GM19238 (cell line): ENCODE results near the gene CUX1.

ENCODE experiments used
- DNase-seq: peaks from one replicate; pipeline ENCODE4 v3.0.0; 2011; ENCODE audit warnings: low spot score; ENCODE audit not compliant: insufficient read length

The CUX1 gene

GRCh38 chr7:101952355-101953247 is 135.2 kb downstream of the CUX1 start:
- DNase-seq, result no peak

- DNase-seq, result no peak
Observed at GRCh38 chr7:101953248-101953819, 135.9 kb downstream of the CUX1 start.

GRCh38 chr7:101954499-101954898 is 137.1 kb downstream of the CUX1 start:
- no peak for DNase-seq

GRCh38 chr7:101956130-101956529 is 138.7 kb downstream of the CUX1 start:
- no peak for DNase-seq

- no peak for DNase-seq
Observed at GRCh38 chr7:101957744-101958525, 140.5 kb downstream of the CUX1 start.

- no peak for DNase-seq
Observed at GRCh38 chr7:101959342-101959741, 141.9 kb downstream of the CUX1 start.

GRCh38 chr7:101959829-101960228 is 142.4 kb downstream of the CUX1 start:
- no peak for DNase-seq

GRCh38 chr7:101960323-101960722 is 142.9 kb downstream of the CUX1 start:
- no peak for DNase-seq

- DNase-seq, result no peak
Observed at GRCh38 chr7:101960985-101961708, 143.7 kb downstream of the CUX1 start.

- DNase-seq, result no peak
Observed at GRCh38 chr7:101961811-101962210, 144.4 kb downstream of the CUX1 start.

GRCh38 chr7:101963693-101964092 is 146.3 kb downstream of the CUX1 start:
- DNase-seq, result no peak

GRCh38 chr7:101964680-101965452 is 147.4 kb downstream of the CUX1 start:
- DNase-seq, result no peak

- DNase-seq, result no peak
Observed at GRCh38 chr7:101968720-101969466, 151.5 kb downstream of the CUX1 start.

- no peak for DNase-seq
Observed at GRCh38 chr7:101969997-101970585, 152.7 kb downstream of the CUX1 start.

GRCh38 chr7:101970801-101971200 is 153.4 kb downstream of the CUX1 start:
- DNase-seq, result no peak

- DNase-seq, result no peak
Observed at GRCh38 chr7:101971457-101971856, 154.0 kb downstream of the CUX1 start.

- DNase-seq, result no peak
Observed at GRCh38 chr7:101972627-101973026, 155.2 kb downstream of the CUX1 start.

GRCh38 chr7:101973130-101973529 is 155.7 kb downstream of the CUX1 start:
- no peak for DNase-seq

GRCh38 chr7:101974393-101974792 is 157.0 kb downstream of the CUX1 start:
- no peak for DNase-seq

GRCh38 chr7:101975046-101975445 is 157.6 kb downstream of the CUX1 start:
- no peak for DNase-seq
